Fibroblast of pulmonary artery (primary cell): ENCODE results near the gene PLTP.

Experiments
- DNase-seq: peaks from one replicate; pipeline ENCODE4 v3.0.0-alpha.2; 2010; ENCODE audit warnings: low read depth
- H3K4me3 ChIP-seq: replicated peaks from 2 replicates; pipeline ENCODE4 v1.5.1; 2011; ENCODE audit warnings: low read depth, mild to moderate bottlenecking, control low read depth, low read length, moderate library complexity
- TF ChIP-seq, protein P1 (sequence below): IDR thresholded peaks from 2 replicates; pipeline ENCODE4 v1.5.1; 2011; ENCODE audit warnings: mild to moderate bottlenecking, control low read depth, low read length, inconsistent platforms; ENCODE audit errors: missing control alignments

PLTP gene

DNA sequence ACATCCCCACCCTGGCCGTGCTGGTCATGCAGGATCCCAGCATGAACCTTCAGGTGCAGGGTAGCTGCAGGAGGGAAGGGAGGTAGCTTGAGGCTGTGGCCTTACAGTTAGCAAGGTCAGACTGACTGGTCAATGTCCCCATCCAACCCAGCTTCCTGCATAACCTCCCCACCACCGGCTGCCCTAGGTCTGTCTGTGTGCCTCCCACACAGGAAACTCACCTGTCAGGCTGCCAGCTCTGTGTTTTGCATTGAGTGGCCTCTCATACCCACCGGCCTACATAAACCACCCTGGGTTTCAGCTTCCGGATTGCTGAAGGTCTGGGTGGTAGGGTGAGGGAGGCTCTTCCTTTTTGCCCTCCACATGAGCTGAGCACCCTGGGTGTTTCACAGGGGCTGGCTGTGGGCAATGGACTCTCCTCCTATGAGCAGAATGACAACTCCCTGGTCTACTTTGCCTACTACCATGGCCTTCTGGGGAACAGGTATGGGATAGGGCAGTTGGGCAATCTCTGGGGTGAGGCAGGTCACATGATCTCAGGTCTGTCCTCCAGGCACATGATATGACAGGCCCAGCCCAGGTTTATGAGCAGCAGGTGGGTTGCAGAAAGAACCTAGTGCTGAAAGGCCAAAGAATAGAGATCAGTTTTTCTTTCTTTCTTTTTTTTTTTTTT, 19.0 kb downstream of the PLTP start:
- TF ChIP-seq, protein P1, sequence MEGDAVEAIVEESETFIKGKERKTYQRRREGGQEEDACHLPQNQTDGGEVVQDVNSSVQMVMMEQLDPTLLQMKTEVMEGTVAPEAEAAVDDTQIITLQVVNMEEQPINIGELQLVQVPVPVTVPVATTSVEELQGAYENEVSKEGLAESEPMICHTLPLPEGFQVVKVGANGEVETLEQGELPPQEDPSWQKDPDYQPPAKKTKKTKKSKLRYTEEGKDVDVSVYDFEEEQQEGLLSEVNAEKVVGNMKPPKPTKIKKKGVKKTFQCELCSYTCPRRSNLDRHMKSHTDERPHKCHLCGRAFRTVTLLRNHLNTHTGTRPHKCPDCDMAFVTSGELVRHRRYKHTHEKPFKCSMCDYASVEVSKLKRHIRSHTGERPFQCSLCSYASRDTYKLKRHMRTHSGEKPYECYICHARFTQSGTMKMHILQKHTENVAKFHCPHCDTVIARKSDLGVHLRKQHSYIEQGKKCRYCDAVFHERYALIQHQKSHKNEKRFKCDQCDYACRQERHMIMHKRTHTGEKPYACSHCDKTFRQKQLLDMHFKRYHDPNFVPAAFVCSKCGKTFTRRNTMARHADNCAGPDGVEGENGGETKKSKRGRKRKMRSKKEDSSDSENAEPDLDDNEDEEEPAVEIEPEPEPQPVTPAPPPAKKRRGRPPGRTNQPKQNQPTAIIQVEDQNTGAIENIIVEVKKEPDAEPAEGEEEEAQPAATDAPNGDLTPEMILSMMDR: no peak
- no peak for DNase-seq
- H3K4me3 ChIP-seq: peak overlapping the region; percentile 14

DNA sequence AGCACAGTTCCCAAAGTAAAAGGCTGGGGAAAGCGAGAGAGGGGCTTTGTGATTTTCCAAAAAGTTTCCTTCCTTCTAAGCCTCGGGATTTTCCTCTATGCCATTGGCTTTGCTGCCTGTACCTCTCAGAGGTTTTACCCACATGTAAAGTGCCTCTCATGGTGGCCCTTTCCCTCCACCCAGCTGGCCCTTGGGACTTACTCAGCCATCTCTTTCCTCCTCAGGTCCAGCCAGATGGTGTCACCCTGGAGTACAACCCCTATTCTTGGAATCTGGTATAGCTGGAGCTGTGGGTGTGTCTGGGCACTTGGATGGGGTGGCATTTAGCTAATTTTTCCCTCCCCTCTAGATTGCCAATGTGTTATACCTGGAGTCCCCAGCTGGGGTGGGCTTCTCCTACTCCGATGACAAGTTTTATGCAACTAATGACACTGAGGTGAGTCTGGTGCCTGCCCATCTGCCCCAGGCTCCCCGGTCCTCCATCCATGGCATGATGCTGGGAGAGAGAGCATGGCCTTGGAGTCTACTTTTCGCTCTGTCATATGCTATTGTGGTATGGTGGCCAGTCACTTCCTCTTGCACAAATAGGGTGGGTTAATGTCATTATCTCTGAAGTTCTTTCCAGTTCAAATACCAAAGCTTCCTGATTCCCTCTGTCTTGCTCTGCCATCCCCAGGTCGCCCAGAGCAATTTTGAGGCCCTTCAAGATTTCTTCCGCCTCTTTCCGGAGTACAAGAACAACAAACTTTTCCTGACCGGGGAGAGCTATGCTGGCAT, 19.7 kb downstream of the PLTP start:
- peak overlapping the region; percentile 69 for H3K4me3 ChIP-seq
- DNase-seq: peak; percentile 42
- TF ChIP-seq, protein P1: peak; percentile 28

DNA sequence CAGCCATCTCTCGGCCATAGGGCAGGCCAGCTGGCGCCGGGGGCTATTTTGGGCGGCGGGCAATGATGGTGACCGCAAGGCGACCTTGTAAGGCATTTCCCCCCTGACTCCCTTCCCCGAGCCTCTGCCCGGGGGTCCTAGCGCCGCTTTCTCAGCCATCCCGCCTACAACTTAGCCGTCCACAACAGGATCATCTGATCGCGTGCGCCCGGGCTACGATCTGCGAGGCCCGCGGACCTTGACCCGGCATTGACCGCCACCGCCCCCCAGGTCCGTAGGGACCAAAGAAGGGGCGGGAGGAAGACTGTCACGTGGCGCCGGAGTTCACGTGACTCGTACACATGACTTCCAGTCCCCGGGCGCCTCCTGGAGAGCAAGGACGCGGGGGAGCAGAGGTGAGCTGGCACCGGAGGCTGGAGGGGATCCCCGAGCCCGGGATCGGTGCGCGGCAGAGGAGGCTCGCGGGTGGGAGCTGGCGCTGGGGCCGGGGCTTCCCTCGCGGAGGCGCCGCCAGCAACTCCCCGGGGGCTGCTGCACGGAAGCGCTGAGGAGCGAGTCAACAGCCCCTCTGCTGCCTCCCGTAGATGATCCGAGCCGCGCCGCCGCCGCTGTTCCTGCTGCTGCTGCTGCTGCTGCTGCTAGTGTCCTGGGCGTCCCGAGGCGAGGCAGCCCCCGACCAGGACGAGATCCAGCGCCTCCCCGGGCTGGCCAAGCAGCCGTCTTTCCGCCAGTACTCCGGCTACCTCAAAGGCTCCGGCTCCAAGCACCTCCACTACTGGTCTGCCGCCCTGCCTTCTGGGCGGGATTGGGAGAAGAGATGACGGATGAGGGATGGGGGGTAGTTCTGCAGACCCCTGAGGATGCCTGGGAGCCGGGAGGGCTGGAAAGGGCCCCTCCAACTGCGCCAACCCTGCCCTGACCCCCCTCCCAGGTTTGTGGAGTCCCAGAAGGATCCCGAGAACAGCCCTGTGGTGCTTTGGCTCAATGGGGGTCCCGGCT, 20.7 kb downstream of the PLTP start, which contains the start of the genes CTSA and NEURL2:
Gene CTSA (plus strand): TSS at position 351 of the 999 bp plus-strand sequence. CDS start 234 bp downstream, at position 585.
Gene NEURL2 (minus strand): TSS at position 224 of the 999 bp plus-strand sequence. CDS start 217 bp downstream, at position 7.
- peak within 1 kb of the TSS; percentile 69 for H3K4me3 ChIP-seq
- DNase-seq: peak; percentile 95
- TF ChIP-seq, protein P1: no peak

DNA sequence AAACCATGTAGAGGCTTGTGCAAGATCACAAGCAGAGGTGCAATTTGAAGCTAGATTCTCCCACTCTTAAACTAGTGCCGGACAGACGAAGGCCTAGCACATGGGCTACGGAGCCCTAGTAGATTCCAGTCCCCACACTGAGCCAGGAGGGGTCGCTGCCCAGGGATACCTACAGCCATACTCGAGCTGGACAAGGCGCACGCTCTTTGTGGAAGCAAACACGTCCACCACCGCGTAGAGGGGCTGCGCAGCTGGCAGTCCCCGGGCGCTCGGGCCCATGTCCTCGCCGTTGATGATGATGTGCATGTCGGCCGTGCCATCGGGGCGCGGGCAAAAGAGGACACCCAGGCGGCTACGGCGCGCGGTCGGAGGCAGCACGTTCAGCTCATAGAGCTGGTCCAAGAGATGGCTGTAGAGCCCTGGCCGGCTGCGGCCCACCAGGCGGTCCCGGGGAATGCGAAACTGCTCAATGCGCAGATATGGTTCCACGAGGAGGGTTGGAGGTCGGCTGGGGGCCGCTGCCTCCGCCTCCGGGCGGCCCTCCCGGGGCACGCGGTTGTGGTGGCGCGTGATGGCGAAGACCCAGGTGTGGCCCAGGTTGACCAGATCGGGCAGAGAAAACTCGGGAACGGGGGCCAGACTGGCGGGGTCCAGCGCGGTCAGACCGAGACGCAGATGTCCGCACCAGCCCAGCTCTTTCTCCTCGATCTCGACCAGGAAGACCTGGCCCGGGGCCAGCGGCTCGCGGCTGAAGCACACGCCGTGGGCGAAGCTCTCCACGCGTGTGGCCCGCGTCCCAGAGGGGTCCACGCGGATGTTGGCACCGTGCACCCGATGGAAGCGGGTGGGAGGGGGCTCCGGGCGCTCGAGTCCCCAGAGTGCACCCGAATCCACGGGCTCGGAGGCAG, 21.6 kb downstream of the PLTP start:
- TF ChIP-seq, protein P1: peak; percentile 77
- H3K4me3 ChIP-seq: peak overlapping the region; percentile 69
- DNase-seq: peak; percentile 86

DNA sequence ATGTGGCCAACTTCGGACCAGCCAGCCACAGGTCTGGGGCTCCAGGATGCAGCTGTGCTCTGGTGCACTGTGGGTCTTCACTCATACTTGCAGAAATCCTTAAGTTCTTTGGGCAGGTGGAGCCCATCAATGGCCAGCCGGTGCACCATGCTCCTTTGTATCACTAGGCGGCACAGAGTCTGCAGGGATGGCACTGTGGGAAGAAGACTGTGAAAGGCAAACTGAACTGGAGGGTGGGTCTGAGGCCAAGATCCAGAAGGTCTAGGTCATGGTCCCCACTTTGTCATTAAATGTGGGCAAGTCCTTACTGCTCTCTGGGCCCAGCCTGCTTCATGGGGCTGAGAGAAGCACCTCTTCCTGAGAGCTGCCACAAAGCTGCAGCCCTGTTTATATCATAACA, 23.3 kb downstream of the PLTP start:
- TF ChIP-seq, protein P1: no peak
- no peak overlapping the region for H3K4me3 ChIP-seq
- DNase-seq: no peak
